Right ventricle myocardium inferior (tissue), 1 donor: Measurements from ENCODE around the gene SELENOP. TPM values are rescaled to one million over a fixed set of nuclear protein-coding genes. Genes with fewer than 3 reads are reported as not detected.
"Not testable (repeated sequence)": the region's sequence is repeated elsewhere in the genome, so short reads cannot be mapped to it uniquely, and the experiment has no call there.

Experiments used
- ATAC-seq: fragments of 200-7000 bp; cut with Tn5 transposase; one replicate; pipeline ENCODE4 v1.9.1; 2020; ENCODE audit warnings: mild to moderate bottlenecking, moderate library complexity
- DNase-seq: peaks from one replicate; pipeline ENCODE4 v3.0.0; 2021; ENCODE audit errors: missing footprints
- intact Hi-C: fragments of 100-400 bp; cut with DNase I; formaldehyde crosslinking; loops from one replicate; pipeline ENCODE4 v1.11.0; 2022
- total RNA-seq: library from RNA; stranded (reverse); fragmentation: NEBNext Ultra II Directional; extraction: Animal tissue kit (Norgen Biotek cat#: 25700); gene quantifications from one replicate; pipeline ENCODE4 v1.2.1, GENCODE V29; 2021
- donor health status: DM: no; HTN: yes; CAD: no; lungs with severe emphysema.

SELENOP gene
- total RNA-seq, 1 donor from 2014 or later, result 284 TPM

DNA sequence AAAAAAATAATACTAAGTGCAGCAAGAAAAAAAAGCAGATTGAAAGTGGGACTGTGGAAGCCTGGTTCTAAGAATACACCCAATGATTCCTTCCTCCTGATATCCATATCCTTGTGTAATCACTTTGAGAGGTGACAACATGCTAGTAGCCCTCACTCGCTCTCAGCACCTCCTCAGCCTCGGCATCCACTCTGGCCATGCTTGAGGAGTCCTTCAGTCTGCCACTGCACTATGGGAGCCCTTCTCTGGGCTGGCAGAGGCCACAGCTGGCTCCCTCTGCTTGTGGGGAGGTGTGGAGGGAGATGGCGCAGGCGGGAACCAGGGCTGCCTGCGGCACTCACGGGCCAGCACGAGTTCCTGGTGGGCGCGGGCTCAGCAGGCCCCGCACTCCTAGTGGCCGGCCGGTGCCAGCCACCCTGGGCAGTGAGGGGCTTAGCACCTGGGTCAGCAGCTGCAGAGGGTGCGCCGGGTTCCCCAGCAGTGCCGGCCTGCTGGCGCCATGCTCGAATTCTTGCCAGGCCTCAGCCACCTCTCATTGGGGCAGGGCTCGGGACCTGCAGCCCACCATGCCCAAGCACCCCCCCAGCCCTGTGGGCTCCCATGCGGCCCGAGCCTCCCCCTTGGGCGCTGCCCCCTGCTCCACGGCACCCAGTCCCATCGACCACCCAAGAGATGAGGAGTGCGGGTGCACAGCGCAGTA, 24.5 kb upstream of the SELENOP start:
- DNase-seq (peak; percentile 61), ATAC-seq (peak; percentile 8)
- intact Hi-C loops, result no loop called here

DNA sequence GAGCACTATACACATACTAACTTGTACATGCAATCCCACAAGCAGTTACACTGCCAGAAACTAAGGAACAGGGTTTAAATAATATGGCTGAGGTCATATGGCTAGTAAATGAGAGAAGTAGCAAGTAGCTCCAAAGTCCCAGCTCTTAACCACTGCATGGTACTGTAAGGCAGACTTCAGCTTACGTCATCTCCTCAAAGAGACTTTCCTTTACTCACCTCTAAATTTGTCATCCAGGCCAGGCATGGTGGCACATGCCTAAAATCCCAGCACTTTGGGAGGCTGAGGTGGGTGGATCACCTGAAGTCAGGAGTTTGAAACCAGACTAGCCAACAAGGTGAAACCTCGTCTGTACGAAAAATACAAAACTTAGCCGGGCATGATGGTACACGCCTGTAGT, 20.4 kb upstream of the SELENOP start:
- intact Hi-C loops, result no loop called here
- DNase-seq (no peak), ATAC-seq (no peak)

DNA sequence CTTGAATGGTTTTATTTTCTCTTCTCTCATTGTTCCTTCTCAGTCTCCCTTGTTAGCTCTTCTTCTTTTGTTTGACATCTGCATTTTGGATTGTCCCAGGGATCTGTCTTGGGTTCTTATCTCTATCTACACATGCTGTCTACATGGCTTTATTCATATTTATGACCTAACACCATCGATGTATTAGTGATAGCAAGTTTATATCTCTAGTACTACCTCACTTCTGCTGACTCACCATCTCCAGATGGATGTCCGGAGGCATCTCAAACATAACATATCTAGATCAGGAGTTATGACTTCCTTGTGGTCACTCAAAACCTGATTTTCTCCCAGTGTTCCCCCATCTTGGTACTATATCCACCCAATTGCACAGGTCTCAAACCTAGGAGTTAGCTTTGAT, 19.2 kb upstream of the SELENOP start:
- intact Hi-C loops, result no loop called here
- ATAC-seq (no peak), DNase-seq (no peak)

DNA sequence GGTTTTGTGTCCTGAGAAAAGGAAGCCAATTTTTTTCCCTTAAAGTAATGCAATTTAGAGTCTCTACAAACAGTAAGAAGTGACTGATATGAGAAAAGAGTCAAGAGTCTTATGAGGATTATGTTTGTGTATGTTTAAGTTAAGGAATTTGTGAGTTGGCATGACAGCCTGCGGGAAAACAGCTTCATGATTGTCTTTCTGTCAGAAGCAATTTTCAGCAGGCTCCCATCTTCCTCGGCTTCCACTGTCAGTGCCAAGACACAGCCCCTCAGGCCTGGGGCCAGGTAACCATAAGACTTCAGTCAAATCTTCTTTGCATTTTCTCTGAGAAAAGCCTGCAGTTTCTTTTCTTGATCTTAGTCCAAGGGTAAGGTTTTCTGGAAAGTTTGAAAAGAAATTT, 17.0 kb upstream of the SELENOP start:
- DNase-seq, result no peak
- intact Hi-C loops, result no loop called here
- ATAC-seq, result no peak

DNA sequence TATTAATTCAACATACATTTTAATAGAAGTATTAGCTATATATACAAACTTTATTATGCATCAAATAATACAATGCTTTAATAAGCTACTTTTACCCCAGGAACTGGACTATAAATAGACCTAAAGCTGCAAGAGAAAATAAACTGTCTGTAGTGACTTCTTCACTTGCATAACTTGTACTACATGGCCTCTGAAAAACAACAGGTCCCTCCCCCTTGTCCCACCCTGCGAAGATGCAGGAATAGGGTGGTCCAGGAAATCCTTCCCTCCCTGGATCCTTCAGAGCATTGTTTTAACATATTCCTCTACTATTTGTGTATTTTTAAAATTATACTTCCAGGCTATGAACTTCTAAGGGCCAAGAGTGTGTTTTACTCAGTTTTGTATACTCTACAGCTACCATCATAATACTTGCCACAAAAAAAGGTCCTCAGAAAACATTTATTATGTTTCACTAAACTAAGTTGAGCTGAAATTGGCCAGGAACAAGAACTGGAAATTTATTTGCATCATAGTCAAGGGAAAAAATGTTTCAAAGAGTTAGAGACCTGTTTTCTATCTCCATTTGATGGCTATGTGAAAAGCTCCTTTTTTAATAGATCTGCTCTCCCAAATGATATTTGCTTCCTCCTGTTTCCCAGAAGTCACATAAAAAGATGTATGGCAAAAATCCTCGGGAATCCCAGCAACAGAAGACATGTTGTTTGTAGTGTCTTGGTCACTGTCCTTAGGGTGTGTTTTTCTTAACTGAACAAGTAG, 15.2 kb upstream of the SELENOP start:
- no peak for ATAC-seq
- no peak for DNase-seq
- intact Hi-C loops, result no loop called here

DNA sequence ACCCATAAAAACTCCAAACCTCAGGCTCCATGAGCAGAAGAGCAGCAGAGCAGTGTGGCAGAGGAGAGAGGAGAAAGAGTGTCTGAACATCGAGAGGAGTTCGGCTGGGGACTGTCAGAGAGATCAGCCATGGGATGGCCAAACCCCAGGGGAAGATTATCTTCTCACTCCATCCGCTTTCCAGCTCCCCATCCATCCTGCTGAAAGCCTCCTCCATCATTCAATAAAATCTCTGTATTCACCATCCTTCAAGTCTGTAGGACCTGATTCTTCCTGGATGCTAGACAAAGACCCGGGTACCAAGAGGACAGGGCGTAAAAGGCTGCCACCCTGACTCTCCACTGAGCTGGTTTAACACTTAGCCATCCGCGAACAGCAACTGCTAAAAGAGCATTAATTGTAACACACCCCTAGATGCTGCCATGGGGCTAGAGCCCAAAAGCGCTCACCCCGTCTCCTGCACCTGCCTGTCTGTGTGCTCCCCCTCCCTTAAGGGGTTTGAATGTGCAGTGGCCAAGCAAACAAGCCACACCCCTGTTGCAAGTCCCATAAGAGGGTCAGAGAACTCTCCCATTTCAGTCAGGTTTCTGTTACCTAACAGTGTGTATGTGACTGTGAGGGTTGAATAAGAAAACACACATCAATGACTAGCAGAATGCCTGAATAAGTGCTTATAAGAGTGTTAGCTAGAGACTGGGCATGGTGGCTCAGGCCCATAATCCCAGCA, 13.9 kb upstream of the SELENOP start:
- ATAC-seq (no peak), DNase-seq (no peak)
- intact Hi-C loops, result no loop called here

DNA sequence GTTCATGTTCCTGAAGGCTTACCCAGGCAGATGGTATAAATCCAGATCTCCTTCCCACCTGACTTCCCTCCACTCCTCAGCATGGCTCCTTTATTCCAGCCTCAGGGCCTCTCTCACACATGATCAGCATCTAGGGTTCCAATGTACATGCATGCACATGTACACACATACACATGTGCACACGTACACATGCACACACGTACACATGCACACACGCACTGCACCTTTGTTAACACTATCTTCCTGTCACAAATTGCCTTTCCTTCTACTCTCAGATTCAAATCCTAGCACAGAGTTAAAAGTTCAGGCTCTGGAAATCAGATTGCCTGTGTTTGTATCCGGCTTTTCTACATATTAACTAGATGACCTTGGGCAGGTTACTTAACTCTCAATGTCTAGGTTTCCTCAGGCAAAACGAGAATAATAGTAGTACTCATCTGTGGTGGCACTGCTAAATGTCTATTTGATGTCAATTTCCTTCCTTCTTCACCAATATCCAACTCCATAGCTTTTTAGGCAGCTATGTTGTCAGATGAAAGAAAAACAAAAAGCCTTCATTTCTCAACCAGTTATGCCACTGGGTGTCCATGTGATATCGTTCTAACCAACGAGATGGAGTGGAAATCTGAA, 12.8 kb upstream of the SELENOP start:
- intact Hi-C loops, result no loop called here
- DNase-seq (no peak), ATAC-seq (no peak)

DNA sequence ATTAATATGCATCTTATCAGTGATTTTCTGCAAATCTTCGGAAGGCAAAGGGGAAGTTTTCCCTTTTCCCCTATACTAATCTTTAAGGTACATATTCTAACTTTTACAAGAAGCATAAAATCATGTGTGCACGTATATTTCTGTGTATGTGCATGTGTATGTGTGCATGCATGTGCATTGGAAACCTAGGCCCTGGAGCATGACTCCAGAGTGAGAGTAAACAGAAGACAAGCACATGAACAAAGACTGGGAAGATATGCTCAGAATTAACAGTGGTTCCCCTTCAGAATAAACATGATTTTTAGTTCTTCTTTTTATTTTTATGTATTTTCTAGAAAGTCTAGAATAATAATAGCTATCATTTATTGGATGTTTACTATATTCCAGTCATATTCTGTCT, 10.9 kb upstream of the SELENOP start:
- ATAC-seq (no peak), DNase-seq (no peak)
- intact Hi-C loops, result no loop called here

DNA sequence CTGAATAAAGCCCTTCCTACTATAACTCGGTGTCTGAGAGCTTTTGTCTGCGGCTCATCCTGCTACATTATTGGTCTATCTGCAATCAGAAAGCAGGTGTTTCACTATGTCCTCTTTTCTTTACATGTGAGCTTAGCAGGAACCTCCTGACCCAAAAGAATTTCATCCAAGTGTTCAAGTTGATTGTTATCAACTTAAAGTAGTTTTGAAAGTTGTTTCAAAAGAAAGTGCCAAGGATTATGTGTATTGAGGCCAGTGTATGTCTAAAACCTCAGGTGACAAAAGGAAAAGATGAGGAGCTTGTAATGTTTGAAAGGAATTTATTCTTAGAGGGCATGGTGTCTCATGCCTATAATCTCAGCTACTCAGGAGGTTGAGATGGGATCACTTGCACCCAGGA, 8.1 kb upstream of the SELENOP start:
- intact Hi-C loops, result no loop called here
- ATAC-seq (no peak), DNase-seq (no peak)

DNA sequence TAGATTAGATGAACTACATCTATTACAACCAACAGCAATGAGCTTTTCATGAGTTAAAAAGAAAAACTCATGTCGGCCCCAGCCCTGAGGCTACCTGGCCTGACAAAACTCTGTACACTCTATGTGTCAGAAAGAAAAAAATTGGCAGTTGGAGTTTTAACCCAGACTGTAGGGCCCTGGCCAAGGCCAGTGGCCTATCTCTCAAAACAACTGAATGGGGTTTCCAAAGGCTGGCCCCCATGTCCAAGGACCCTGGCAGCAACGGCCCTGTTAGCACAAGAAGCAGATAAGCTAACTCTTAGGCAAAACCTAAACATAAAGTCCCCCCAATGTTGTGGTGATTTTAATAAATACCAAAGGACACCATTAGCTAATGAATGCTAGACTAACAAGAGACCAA, 4.9 kb upstream of the SELENOP start:
- DNase-seq, intact Hi-C loops, ATAC-seq: not testable (repeated sequence)

DNA sequence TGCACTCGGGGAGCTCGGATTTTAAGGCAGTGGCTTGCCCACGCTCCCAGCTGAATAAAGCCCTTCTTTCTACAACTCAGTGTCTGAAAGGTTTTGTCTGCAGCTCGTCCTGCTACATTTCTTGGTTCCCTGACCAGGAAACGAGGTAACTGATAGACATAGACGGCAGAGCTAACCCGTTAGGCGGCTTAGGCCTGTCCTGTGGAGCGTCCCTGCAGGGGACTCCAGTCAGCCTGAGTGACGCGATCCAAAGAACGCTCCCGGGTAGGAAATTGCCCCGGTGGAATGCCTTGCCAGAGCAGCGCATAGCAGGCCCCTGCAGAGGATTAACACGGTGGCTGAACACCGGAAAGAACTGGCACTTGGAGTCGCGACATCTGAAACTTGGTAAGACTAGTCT, 1.8 kb upstream of the SELENOP start:
- ATAC-seq (no peak), DNase-seq (no peak)
- intact Hi-C loops, result loop anchor here (5.0 kb wide), 1 partner anchor 44 kb away; no protein-coding TSS in a partner anchor

DNA sequence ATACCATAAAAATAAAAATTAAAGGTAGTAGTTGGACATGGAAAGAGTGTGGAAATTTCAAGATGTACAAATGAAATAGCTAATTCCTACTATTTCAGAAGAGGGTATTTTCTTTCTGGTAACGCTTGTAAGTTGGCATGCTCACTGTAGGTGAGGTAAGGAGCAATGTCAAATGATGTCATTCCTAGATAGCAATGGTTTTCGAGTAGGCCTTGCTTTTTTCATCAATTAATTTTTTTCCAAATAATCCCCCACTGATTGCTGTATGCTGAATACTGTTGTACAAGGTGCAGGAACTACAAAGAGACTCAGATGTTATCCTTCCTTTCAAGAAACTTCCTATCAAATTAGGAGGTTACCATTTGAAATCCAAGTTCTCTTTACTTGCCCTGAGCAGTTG, 928 bp upstream of the SELENOP start:
- intact Hi-C loops, result loop anchor here (5.0 kb wide), 1 partner anchor 45 kb away; no protein-coding TSS in a partner anchor
- no peak for ATAC-seq
- no peak for DNase-seq

DNA sequence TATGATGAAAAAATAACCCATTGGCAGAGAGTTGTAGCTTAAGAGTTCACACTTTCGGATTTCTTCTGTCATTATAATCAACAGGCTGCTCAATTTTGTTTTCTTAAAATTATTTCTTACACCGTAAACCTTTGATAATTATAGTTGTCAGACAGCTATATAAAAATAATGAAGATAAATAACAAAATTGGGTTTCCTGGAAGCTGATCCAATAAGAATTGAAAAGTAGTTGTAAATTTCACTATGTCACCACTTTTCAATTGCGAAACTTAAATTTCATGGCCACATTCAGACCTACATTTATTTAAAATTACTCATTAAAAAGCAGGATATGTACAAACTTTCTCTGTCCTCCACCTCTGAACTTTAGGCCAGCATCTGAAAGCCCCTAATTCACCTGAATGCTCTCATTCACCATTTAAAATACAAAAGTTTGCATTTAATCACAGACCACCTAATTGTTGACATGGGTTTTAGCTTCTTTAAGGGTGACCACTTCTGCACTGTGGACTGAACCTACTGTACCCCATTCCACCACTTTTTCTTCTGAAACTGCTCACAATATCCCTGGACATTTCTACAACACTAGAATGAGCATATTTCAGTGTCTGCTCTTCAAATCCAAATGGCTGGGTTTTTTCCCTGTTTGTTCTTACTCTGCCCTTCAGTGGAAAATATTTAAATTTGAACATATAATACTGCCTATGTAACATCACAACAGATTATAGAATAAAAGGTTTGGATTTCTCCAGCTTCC, 680 bp downstream of the SELENOP start:
- DNase-seq (no peak), ATAC-seq (no peak)
- intact Hi-C loops, result loop anchor here (2.0 to 5.0 kb wide), 2 partner anchors 30 to 46 kb away; no protein-coding TSS in a partner anchor

DNA sequence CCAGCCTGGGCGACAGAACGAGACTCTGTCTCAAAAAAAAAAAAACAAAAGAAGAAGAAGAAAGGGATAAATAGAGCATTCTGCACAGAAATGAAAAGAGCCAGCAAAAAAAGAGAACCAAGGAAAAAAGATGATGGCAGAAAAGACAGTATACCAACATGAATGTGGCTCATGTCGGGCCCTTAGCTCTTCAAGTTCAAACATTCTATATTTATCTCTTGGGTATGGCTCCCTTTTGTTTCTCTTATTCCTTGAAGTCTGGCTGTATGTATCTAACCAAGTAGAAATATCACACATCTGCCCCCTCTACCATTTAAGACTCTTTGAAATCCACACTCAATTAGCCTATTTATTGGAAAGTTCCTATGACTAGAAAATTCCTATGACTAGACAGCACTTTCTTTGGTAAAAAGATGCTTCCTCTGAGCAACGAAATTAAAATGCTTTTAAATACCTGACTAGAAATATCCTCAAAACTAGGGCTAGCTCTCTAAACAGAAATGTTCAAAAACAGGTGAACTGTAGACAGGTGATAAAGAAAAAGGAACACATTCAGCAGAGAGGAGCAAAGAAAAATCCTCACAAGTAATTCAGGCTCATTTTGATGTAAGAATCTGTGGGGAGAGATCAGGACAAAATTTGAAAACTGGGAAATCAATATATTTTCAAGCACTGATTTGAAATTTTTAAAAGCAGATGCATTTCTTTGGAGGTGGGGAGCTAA, 2.6 kb downstream of the SELENOP start:
- DNase-seq, result no peak
- intact Hi-C loops, result loop anchor here (2.0 kb wide), 1 partner anchor 80 kb away; no protein-coding TSS in a partner anchor
- no peak for ATAC-seq

DNA sequence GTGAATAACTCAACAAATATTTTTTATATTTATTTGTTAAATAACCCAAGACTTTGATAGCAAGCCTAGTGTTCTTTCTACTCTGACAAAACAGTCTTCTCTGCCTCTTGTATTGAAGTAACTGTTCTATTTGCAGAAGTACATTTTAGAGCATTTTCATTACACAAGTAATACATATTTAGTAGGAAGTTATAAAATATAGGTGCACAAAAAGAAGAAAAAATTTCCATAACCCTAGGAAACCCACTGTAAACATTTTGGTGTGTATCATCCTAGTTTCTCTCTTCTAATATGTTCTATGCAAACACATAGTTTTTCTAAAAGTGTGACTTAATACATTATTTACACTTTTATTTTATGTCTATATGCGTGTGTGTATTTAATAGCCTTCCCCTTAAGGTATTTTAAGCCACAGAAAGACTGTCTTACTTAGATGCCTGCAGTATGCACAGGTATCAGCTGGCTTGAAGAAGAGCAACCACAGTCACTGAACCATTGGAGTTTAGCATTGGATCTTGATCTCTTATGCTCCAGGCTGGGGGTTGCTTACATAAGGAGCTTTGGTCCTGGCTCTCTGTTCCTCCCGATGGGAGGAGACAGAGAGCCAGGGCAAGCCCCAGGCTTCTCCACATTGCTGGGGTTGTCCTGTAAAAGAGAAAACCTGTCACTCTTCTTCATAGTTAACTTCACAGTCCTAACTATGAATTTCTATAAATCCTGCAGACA, 3.8 kb downstream of the SELENOP start:
- intact Hi-C loops, result loop anchor here (2.0 kb wide), 1 partner anchor 81 kb away; no protein-coding TSS in a partner anchor
- DNase-seq, result no peak
- peak; percentile 64 for ATAC-seq

DNA sequence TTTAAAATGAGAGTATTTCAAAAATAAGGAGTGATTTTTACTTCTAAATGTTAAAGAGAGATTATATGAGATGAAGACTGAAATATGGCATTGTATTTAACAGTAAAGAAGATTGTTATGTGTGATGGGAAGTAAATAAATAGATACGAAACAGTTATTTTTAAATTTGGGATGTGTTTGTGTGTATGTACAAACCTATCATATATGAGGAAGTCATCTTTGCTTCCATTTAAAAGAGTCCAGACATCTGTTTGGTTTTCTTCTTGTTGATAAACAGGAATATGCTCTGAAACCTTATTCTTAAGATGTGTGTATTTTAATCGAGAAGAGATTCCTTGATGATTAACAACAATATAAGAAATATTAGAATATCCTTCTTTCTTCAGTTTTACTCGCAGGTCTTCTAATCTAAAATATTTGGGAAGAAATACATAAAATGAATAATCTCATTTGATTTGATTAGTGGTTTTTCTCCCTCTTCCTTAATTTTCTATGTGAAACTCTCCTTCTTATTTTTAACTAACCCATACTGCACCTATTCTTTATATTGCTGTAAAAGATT, 4.9 kb downstream of the SELENOP start:
- intact Hi-C loops, result no loop called here
- no peak for DNase-seq
- no peak for ATAC-seq
